GM18873 (cell line): Measurements from ENCODE around the gene GFER.

Experiments used
- ATAC-seq: cut with Tn5 transposase; IDR thresholded peaks from one replicate; pipeline ENCODE4 v1.9.1; 2021; ENCODE audit warnings: mild to moderate bottlenecking, moderate library complexity, moderate number of reproducible peaks; ENCODE audit not compliant: unreplicated experiment, low FRiP score

GFER gene

DNA sequence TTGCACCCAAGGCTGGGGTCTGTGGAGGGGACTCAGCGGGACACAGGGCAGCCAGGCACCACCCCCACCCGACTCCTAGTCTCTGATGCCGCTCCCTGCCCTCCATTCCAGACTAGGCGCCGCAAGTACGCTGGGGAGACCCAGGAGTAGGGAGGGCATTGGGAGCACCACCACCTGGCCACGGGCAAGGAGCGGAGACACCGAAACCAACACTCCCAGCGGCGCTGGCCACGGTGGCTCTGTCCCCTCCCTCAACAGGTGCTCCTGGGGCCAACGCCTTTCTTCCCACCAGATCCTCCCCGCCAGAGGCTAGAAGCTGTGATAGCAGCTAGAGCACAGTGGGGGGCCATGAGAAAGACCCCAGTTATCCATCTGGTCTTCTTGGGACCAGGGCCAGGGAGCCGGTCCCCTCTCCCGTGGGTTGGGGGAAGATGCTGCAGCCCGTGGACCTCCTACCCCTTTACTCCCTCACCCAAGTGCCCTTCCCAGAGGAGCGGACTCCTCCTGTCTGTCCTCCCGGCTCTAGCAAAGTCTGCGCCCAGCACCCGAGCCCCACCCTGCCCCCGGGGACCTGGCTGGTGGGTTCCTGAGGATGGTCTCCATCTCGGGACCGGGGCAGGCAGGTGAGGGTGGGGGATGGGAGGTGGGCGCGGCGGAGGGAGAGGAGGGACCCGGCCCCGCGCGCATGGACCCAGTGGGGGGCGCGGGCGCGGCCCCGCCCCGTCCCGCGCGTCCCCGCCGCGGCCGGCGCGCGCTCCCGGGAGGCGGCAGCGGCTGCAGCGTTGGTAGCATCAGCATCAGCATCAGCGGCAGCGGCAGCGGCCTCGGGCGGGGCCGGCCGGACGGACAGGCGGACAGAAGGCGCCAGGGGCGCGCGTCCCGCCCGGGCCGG lies 5.5 kb downstream of the GFER start, which contains the start of gene SYNGR3:
Gene SYNGR3 (plus strand): TSS at position 762 of the 892 bp plus-strand sequence. CDS start 133 bp downstream, outside the sequence.
- no peak for ATAC-seq

DNA sequence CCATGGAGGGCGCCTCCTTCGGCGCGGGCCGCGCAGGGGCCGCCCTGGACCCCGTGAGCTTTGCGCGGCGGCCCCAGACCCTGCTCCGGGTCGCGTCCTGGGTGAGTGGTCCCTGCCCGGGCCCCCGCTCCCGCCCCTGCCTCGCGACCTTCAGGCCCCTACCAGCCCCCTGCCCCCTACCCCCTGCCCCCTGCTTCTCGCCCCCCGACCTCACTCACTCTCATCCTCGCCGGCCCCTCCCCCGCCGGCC lies 6.0 kb downstream of the GFER start:
- ATAC-seq, result no peak

DNA sequence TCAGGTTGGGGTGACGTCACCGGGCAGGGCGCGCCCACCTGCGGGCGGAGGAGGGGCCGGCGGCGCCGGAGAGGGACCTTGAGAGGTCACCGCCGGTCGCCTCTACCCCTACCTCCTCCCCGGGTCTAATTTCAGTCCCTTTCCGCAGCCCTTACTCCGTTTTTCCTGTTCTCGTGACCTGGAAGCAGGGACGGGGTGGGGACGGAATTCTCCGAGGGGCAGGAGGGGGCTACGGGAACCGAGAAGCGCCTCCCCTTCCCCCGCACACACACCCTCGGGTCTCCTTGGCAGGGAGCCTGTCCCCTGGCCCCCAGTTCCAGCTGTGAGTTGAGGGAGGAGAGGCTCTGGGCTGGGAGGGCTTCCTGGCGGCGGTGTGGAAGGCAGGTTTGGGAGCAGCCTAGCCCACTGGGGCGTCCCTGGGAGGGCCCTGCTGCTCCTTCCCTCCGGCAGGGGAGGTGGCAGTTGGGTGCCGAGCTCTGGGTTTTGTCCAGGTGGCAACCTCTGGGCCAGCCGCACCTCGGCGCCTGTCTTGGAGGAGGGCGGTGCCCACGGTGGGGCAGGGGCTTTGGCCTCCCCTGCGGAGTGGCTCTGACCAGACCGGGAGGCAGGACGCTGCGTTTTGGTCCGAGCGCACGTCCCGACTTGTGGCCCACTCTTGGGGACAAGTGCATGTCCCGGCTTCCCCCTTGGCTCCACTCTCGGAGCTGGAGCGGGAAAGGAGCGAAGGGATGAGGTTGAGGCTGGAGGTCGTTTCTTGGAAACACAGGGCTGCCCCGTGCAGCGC lies 6.5 kb downstream of the GFER start:
- ATAC-seq, result no peak

DNA sequence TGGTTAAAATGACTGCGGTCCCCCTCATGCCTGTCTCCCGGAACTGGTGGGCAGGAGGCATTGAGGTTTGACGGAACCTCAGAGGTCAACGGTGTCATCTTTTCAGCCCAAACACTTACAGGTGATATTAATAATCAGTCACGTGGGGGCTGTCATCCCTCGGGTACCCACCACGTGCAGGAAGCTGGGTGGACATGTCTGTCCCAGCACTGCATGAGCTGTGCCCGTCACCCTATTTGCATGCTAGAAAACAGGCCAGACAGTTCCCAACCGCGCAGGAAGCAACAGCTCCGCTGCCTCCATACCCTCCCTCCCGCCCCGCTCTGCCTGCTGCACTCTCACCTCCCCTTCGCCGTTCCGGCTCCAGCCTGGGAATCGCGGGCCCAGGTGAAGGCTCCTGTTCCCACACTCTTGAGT lies 7.2 kb downstream of the GFER start:
- peak; percentile 43 for ATAC-seq

DNA sequence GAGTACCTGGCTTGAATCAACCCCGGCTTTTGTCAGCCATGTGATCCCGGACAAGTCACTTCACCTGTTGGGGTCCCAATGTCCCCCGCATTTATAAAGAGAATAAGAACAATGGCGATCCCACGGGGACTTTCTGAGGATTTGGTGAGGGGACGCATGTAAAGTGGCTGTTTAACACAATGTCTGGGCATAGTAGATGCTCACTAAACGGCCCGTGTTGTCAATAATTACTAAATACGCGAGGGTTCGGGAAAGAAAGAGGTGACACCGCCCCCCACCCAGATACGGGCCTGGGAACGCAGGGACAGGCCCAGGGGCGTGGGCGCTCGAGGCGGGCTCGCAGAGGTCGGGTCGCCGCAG lies 7.6 kb downstream of the GFER start:
- no peak for ATAC-seq

DNA sequence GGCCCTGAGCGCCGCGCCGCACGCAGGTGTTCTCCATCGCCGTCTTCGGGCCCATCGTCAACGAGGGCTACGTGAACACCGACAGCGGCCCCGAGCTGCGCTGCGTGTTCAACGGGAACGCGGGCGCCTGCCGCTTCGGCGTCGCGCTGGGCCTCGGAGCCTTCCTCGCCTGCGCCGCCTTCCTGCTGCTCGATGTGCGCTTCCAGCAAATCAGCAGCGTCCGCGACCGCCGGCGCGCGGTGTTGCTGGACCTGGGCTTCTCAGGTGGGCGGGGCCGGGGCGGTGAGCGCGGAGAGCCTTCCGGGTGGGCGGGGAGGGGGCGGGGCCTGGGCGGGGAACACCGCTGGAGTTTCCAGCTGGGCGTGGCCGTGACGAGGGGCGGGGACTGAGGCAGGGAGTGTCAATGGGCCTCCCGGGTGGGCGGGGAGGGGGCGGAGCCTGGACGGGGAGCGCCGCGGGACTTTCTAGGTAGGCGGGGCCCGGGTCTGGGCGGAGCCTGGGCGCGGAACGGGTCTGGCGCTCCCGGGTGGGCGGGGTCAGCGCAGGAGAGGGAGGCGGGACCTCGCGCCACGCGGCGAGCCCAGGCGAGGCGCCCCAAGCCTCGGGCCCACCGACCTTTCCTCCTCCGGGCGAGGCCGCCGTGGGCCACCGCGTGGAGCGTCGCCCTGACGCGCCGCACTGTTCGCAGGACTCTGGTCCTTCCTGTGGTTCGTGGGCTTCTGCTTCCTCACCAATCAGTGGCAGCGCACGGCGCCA lies 8.1 kb downstream of the GFER start:
- no peak for ATAC-seq

DNA sequence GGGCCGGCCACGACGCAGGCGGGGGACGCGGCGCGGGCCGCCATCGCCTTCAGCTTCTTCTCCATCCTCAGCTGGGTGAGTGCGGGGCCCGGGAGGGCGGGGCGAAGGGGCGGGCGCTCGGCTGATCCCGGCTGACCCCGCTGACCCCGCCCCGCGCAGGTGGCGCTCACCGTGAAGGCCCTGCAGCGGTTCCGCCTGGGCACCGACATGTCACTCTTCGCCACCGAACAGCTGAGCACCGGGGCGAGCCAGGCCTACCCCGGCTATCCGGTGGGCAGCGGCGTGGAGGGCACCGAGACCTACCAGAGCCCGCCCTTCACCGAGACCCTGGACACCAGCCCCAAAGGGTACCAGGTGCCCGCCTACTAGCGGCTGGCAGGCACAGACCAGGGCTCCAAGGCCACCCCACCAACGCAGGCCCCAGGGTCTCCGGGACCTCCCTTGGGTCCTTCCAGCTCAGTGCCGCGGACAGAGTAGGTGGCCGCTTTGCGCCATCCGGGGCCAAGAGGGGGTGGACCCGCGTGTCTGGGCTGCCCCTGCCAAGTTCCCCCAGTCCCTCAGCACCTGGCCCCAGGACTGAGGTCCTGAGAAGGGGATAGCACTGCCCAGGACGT lies 8.8 kb downstream of the GFER start:
- no peak for ATAC-seq

DNA sequence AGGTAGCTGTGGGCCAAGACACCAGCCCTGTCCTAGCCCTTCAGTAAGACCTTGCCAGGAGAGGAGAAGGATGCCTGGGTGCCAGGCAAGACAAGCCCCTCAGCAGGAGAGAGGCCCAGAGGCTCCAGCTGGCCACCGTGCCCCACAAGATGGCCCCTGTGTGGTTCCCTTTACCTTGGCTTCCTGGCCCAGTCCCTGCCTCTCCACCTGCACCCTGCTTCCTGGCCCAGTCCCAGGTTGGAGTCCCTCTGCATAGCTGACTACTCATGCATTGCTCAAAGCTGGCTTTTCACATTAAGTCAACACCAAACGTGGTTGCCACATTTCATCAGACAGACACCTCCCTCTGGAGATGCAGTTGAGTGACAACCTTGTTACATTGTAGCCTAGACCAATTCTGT lies 9.7 kb downstream of the GFER start:
- no peak for ATAC-seq

DNA sequence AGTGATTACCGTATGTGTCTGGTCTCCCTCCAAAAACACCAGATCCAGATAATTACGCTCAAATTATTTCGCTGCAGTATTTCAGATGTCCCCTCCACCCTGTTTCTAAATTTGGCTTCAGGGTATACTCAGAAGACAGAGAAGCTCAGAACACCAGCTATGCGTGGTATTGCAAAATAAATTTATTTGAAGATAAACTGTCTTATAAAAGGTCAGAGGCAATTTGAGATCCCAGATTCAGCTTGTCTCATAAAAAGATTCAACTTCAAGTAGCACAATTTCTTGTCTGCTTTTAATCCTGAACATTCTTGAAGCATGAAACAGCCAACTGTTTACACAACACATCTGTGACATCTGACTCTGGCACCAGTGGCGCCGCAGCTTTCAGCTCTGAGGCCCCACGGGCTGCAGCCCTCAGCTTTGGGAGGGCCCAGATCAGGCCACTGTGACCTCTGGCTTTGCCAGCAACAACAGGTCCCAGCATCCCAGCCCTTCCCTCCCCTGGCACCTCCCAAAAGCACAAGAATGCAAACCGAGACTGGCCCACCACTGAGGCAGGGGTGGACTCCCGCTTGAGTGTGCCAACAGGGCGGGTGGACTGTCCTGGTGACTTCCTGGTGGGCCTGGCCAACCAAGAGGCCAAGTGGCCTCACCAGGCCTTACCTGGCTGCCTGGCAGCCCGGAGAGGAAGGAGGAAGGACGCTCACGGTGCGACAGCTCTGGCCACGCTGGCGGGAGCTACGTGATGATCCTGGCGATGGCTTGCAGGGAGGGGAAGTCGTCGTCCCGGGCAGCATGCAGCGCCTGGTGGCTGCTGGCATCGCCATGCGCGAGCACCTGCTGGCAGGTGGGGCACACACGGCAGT lies 13.7 kb downstream of the GFER start:
- no peak for ATAC-seq

DNA sequence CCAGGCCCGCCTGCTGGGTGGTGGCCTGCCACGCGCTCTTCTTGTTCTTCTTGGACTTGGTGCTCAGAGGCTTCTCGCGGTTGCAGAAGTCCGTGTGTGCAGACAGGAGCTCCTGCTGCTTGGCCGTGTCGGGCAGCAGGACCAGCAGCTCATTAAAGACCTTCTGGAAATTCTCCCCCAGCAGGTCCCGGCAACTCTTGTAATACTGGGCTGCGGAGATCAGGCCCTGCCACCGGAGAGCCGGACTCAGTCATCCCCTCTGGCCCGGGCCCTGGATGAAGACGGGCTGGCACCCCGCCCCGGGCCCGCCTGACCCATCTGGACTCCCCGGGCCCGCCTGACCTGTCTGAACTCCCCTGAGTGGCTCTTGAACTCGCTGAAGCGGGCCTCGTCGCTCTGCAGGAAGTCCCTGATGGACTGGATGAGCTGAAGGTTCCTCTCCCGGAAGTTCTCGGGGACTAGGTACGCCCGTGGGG lies 14.4 kb downstream of the GFER start:
- ATAC-seq, result no peak

DNA sequence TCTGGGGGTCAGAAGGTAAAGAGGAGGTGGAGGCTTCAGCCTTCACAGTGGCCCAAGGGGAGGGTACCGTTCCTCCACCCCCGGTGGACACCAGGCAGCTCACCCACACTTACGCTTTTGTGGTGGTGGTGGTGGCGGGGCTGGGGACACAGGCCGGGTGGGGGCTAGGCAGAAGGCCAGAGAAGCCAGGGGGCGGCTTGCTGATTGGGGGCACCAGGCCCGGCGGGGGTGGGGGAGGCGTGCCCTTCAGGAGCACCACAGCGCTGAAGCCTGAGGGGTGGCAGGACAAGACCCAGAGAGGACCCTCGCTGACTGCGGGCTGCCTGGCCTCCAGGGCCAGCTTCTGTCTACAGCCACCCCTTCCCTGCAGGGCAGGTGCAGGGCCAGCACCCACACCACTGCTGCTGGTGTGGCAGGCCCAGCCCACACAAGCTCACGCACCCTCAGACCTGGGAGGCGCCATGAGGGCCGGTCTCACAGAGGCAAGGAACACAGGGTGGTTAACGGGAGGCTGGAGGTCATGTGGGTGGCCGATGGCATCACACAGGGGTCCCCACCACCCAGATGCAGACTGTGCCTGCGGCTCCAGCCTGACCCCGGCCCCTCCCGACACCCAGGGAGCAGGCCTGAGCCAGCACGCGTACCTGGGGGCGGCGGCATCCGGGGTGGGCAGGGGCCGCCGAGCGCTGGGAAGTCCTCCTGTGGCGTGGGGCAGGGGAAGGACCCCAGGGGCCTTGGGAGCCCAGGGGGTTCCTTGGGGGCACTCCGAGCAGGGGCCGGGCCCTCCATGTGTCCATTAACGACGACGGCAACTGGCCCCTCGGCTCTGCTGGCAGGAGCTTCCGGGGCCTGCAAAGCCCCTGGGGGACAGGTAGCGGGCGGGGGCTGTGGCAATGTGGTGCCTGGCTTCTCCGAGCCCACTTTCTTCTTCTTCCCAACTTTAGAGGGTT lies 15.1 kb downstream of the GFER start:
- no peak for ATAC-seq

DNA sequence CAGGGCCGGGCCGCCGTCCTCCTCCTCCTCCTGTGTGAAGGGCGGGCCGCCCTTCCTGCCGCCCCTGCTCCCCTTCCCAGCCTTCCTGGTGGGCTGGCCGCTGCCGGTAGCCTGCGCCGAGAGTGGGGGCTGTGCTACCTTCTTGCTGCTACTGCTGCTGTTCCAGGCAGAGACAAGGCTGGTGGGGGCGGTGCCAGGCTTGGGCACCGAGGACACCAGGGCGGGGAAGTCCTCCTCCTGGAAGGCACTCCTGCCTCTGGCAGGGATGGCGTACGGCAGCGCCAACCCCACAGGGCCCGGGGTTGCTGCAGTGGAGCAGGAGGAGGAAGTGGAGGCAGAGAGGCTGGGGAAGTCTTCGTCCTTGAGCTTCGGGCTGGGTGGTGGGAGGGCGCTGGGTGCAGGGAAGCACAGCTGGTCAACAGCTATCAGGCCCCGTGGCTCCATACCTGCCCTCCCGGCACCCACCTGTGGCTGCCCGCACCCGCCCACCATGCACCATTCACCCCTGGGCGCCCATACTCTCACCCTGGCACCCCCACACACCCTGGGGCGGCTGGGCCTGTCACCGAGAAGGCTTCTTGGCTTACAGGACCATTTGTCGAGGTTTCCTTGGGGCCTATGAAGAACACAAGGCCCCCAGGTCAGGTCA lies 16.0 kb downstream of the GFER start:
- ATAC-seq, result no peak

DNA sequence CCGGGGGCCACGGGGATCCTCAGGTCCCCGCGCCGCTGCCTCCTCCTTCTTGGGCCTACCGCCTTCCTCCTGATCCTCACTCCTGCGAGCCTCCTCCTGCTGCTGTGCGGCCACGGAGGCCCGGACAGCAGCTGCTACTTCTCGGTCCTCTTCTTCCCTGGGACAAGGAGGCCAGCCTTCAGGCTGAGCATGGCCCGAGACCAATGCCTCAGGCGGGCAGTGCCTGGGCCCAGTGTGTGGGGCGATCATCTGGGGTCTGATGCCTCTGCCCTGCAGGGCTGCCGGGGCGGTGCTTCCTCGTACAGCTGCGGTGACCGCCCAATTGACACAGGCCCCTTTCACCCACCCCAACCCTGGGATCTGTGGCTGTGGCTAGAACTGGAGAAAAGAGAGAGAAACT lies 17.0 kb downstream of the GFER start:
- no peak for ATAC-seq

DNA sequence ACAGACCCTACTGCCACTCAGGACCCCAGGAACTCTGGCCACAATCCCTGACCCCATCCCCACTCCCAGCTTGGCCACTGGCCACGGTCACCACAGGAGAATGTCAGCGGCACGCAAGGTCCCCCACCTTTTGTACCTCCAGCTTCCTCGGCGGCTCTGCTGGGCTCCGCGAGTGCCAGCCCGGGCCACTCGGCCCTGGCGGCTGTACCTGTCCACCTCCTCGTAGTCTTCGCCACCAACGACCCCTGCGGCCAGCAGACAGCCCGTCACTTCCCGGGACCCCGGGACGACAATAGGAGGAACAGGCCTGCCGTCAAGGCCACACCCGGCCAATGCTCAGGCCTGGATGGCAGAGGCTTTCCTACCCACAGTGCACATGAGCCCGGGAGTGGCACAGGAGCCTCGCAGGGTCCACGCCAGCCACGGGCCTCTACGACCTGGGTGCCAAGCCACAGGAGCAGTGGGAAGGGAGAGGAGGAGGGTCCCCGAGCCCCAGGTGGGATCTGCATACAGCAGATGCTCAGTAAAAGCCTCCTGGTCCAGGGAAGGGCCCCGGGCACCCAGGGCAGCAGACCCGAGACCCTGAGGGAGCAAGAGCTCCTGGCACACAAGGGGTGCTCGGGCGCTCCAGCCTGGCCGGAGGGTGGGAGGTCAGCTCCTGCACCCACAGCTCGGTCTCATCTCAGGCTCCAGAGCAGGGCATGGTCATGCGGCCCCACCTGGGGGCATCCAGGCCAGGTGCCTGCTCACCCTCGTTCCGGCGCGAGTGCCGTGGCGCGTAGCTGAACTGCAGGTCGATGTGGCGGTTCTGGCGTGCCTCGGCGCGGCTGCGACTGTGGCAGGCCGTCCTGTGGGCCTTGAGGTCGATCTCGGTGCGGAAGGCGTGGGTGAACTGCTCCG lies 17.7 kb downstream of the GFER start:
- ATAC-seq, result no peak

DNA sequence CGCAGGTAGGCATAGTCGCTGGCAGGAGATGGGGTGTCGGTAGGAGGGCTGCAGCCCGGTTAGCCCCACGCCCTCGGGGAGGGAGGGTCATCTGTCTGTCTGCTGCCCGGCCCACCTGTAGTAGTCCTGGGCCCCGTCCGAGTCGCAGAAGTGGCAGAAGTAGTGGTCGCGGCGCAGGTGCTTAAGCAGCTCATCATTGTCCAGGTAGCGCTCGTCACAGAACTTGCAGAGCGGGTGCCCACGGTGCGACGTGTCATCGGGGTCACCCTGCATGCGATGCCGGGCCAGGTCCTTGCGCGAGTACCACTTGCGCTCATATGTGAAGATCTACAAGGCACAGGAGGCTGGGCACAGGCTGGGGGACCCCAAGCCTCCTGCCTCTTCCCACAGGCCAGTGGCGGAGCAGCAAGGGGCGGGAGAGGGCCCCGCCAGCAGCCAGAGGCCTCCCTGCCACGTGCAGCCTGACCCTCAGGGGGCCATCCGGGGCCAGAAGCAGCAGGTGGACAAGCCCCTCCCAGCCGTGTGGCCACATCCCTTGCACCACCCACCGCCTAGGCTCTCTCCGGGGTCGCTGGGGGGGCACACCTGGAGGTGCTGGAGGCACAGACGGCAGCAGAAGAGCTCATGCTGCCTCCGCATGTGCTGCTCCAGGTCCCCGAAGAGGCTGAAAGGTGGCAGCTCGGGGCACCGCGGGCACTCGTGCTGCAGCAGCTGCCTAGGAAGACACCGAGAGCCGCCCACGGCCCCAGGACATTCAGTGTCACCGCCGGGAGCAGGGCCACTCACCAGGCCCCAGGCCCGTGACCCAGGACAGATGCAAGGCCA lies 18.6 kb downstream of the GFER start:
- no peak for ATAC-seq

DNA sequence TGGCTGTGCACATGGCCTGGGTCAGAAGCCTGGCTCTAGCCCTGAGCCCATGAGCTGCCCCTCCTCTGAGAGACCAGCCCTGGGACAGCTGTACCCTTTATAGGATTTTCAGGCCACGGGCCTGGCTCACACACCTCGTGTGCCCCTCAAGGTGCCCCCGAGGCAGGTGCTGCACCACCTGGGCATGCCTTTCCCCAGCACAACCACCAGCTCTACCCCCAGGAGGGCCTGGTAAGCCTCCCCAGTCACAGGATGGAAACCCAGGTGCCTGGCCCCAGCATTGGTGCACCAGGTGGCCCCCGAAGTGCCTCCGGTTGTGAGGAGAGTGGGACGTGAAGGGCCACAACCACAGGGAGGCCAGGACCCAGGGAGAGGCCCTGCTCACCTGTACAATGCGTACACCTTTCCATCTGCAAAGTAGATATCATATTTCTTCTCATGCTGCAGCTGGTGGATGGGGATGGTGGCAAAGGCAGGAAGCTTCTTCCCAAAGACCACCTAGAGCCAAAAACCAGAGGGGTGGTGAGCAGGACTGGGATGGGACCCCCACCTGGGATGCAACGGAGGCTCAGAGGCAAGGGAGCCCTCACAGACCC lies 19.3 kb downstream of the GFER start:
- ATAC-seq, result no peak
